Activated CD8-positive, alpha-beta memory T cell treated with anti-CD3 and anti-CD28 coated beads, Interleukin-2, amount 50 U/mL, for 1 hour (primary cell): ENCODE data around the gene LZTR1.
"Not testable (repeated sequence)": the region's sequence is repeated elsewhere in the genome, so short reads cannot be mapped to it uniquely, and the experiment has no call there.

Experiments
- DNase-seq: peaks from one replicate; pipeline ENCODE4 v3.0.0-alpha.2; 2020; ENCODE audit errors: extremely low read depth

LZTR1 gene

DNA sequence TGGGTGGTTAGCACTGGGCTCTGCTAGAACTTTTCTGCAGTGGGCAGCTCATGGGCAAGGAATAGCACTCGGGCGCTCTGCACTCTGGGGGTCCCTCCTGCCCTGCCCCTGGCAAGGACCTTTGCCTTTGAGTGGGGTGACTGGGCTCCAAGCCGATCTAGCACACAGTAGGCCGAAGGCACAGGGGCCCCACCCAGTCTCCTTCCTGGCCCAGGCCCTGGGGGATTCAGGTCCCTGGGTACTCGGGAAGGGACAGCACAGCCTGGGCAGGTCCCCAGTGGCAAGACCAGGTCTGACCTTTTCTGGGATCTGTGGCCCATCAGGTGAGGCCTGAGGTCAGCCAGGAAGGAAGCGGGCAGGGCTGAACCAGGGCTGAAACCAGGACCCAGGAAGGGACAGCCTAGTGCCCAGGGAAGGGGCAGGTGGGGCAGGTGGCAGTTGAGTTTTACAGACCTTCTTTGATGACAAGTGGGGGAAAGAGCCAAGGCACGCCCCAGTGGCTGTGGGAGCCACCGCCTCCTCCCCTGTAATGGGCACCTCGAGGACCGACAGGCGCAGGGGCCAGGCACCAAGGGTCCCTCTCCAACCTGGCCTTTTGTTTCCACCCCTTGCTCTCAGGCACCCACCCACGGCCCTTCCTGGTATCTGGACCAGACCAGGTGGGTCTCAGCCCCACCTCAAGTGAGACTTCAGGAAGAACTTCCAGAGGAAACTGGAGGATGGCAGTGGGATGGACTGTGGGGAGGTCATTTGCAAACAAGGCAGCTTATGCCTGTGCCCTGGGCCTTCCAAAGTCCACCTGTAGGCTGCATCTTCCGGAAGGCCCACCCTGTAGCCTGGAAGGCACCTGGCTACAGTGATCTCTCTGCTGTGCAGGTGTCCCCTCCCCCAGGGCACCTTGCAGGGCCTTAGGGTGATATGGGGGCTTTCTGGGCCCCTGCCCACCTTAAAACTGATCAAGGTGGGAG is 15.9 kb upstream of the LZTR1 start:
- no peak for DNase-seq

DNA sequence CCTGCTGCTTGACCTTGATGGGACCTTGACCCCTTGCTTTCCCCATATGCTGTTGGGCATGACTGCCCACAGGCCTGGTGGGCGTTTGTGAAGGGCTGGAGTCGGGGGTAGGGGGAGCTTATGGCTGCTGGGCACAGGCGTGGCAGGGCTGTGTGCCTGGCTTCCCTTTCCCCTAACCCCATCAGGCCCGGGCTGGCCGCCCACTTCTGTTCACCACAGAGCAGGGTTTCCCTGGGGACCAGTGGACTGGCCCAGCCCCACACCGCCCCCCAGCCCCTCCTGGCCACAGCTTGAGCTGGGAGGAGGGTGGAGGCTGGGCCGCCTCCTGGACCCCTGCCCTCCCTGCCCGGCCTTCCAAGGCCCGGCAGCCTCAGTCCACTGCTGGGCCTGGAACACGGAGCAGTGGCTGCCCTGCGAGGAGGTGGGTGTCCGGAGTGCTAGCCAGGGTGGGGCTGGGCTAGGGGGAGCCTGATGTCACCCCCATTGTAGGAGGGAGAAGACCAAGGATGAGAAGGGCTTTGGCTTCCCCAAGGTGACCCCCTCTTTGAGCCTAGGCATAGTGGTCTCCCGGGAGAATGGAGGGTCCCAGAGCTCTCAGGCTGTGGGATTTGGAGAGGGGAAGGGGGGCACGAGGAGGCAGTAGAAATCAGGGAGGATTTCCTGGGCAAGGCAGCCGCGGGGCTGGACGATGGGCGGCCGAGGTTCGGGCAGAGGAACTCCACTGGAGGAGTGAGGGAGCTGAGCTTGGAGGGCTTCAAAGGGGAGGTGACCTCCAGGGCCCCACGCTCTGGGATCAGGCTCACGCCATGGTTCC is 15.0 kb upstream of the LZTR1 start, which contains the start of gene AIFM3:
Gene AIFM3, plus strand, starts transcription at position 373 of the 814 bp plus-strand sequence. CDS start 690 bp downstream, outside the sequence.
- no peak for DNase-seq

DNA sequence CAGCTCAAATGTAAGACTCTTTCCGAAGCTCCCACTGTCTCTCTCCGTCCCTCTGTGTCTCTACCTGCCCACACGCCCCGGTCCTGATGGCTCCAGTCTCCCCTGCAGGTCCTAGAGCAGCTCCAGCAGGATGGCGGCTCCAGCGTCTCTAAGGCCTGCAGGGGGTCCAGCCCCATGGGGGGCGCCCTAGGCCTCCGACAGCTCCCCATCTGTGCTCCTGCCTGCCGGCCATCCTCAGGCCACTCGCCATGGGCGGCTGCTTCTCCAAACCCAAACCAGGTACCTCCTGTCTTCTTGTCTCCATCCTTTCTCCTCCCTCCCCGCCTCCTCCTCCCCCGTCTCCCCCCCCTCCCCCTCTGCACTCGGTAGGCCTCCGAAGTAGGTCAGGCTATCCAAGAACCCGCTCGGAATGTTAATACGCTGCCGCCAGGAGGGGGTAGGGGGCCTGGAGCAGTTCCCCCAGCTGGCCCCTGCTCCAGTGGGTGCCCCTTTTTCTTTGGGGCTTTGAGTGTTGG is 14.3 kb upstream of the LZTR1 start:
- DNase-seq, result no peak

DNA sequence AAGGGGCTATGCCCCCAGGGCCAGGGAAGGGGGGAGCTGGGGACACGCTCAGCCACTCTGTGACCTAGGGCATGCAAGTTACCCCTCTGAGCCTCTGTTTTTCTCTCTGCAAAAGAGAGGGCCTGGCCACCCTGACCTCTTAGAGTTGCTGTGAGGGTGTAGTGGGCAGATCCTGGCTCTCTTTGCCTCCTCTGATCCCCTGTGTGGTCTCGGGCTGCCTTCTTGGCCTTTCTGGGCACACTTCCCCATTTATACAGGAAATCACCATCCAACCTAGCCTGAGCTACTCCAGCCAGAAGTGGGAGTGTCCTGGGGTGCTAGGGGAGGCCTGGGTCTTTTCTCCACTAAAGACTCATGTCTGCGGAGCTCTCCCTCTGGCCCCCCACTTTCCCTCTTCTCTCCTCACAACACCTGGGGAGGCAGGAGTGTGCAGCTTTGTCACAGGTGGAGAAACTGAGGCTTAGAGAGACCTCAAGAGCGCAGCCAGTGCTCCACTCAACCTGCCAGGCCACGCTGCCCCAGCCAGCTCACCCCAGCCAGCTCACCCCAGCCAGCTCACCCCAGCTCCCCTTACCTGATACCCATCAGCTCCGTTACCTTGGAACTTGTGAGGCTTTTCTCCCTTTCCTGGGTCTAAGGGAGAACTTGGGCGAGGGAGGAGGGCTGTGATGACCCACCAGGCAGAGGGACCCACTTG is 13.7 kb upstream of the LZTR1 start:
- no peak for DNase-seq

DNA sequence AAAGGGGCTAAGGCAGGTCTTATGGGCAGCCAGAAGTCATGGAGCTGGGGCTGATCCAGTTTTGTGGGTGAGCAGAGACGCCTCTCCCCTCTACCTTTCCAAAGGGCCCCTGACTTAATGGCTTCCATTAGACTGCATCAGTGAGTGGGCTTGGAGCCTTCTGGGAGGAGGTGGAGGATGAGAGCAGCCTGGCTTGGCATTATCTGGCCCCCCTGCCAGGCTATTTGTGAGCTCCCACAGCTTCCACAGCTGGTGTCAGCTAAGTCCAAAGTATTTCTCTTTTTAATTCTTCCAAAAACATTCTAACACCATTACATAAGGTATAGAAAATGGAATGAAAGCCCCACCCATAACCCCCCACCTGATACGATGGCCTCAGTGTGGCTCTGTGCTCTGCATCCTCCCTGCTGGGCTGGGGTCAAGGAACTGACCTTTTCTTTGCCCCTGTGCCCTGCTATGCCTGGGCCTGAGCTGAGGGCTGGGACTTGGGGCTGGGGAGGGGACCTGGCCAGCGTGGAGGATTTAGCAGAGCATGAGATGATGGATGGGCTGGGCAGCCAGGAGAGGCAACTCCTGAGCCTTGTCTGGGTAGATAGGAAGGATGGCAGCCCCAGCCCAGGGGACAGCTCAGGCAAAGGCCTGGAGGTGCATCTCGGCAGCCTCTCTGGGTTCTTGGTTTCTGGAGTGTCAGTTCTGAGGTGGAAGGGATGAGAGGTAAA is 11.0 kb upstream of the LZTR1 start:
- no peak for DNase-seq

DNA sequence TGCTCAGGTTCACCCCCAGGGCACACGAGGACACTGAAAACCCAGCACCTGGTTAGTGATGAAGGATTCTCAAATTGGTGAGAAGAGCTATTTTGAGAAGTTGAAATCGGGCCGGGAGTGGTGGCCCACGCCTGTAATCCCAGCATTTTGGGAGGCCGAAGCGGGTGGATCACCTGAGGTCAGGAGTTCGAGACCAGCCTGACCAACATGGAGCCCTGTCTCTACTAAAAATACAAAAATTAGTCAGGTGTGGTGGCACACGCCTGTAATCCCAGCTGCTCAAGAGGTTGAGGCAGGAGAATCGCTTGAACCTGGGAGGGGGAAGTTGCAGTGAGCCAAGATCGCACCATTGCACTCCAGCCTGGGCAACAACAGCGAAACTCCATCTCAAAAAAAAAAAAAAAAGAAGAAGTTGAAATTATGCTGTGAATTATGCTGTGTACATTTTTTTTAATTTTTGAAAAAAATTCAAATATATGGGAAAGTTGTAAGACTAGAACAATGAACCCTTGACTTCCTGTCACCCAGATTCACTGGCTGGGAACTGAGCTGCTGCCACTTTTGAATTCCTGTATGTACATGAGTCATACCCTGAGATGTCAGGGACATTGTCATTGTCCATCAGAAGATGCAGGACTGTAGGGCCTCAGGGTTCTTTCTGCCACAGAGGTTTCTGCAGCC is 9.9 kb upstream of the LZTR1 start:
- DNase-seq, result not testable (repeated sequence)

DNA sequence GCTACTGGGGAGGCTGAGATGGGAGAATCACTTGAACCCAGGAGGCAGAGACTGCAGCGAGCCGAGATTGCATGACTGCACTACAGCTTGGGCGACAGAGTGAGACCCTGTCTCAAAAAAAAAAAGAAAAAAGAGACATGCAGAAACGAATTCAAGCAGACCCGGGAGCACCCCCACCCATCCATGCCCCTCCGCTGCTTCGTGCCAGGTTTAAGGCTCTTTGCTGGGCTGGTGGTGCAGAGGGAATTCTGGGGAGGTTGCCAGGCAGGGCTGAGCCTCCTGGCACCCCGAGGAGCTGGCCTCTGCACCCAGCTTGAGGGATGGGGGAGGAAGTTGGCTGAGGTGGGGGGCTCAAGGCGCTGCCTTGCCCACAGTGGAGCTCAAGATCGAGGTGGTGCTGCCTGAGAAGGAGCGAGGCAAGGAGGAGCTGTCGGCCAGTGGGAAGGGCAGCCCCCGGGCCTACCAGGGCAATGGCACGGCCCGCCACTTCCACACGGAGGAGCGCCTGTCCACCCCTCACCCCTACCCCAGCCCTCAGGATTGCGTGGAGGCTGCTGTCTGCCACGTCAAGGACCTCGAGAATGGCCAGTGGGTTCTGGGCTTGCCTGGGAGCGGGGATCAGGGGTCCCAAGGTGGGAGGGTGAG is 9.0 kb upstream of the LZTR1 start:
- no peak for DNase-seq

DNA sequence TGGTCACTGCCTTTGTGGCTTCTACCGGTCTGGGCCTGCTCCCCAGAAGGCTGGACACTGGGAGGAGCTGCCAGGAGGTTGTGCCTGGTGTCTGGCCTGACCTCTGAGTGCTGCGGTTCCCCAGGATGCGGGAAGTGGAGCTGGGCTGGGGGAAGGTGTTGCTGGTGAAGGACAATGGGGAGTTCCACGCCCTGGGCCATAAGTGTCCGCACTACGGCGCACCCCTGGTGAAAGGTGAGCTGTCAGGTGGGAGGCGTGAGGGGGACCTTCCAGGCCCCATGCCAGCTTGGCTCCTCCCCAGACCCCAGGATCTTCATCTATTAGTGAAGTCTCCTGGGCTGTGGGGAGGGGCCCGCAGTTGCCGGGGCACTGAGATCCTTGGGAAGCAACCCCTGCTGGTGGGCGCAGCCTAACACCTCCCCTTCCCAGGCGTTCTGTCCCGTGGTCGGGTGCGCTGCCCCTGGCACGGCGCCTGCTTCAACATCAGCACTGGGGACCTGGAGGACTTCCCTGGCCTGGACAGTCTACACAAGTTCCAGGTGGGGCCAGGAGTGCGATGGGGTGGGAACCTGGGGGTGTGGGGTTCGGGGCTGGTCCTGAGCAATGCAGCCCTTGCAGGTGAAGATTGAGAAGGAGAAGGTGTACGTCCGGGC is 8.3 kb upstream of the LZTR1 start:
- DNase-seq, result no peak

DNA sequence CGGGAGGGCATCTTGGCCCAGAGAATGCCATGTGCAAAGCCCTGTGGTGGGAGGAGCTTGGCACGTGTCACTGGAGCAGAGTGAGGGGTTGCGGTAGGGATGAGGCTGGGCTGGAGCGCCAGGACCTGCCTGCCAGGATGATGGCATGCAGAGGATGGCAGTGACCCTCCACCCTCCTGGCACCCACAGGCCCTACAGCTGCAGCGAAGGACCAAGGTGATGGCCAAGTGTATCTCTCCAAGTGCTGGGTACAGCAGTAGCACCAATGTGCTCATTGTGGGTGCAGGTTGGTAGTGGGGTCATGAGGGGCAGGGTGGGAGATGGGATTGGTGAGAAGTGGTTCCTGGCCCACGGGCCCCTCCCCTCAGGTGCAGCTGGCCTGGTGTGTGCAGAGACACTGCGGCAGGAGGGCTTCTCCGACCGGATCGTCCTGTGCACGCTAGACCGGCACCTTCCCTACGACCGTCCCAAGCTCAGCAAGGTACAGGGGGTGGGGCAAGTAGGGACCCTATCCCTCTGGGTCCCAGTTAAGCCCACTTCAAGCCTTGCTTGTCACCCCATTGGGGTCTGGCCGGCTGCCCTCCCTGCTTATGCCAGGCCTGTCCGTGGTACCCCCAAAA is 7.7 kb upstream of the LZTR1 start:
- no peak for DNase-seq

DNA sequence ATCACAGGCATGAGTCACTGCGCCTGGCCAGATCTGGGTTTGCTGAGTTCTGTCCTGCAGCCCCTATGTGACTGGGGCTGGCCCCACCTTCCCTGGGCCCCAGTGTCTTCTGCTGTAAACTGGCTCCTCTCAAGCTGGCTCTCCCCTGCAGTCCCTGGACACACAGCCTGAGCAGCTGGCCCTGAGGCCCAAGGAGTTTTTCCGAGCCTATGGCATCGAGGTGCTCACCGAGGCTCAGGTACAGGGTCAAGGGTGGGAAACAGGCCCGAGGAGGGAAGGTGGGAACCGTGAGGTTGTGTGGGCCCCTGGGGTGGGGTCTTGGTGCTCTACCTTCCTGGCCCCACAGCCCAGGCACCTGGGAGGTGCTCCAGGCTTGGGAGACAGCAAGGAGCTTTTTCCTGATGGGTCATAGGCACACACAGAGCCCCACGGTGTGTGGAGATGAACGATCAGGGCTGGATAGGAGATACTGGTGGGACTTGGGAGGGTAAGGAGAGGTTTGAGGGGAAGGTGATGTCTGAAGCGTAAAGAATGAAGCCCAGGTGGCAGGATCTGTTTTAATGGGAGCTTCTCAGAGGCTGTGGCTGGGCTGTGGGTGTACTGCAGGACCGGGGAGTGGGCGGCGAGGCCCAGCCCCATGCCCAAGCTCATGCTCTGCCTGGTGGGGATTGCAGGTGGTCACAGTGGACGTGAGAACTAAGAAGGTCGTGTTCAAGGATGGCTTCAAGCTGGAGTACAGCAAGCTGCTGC is 6.4 kb upstream of the LZTR1 start:
- DNase-seq, result no peak

DNA sequence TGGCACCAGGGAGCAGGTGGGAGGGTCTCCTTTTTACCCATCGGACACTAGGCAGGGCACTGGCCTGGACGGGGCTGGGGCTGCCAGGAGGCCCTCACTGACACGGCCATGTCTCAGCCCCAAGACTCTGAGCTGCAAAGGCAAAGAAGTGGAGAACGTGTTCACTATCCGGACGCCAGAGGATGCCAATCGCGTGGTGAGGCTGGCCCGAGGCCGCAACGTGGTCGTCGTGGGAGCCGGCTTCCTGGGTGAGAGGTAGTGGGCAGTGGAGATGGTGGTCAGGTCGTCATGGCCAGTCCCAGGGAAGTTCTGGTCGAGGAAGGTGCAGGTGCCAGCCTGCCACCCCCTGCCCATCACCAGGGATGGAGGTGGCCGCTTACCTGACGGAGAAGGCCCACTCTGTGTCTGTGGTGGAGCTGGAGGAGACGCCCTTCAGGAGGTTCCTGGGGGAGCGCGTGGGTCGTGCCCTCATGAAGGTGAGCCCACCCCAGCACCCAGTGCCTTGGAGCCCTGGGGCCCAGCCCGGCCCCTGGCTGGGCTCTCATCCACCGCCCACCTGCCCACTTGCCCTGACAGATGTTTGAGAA is 5.7 kb upstream of the LZTR1 start:
- no peak for DNase-seq

DNA sequence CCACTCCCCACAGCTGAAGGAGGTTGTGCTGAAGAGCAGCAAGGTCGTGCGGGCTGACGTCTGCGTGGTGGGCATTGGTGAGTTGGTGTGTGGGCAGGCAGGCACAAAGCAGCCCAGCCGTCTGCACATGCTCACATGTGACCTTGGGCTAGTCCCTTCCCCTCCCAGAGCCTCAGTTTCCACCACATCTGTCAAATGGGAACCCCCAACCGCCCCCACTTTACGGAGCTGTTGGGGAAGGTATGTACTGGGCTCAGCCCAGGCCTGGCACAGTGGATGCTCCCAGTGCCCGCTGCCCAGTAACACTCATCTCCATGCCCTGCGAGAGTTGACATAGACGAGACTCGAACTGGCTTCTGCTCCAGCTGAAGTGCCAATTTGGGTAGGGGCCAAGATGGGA is 5.1 kb upstream of the LZTR1 start:
- no peak for DNase-seq

DNA sequence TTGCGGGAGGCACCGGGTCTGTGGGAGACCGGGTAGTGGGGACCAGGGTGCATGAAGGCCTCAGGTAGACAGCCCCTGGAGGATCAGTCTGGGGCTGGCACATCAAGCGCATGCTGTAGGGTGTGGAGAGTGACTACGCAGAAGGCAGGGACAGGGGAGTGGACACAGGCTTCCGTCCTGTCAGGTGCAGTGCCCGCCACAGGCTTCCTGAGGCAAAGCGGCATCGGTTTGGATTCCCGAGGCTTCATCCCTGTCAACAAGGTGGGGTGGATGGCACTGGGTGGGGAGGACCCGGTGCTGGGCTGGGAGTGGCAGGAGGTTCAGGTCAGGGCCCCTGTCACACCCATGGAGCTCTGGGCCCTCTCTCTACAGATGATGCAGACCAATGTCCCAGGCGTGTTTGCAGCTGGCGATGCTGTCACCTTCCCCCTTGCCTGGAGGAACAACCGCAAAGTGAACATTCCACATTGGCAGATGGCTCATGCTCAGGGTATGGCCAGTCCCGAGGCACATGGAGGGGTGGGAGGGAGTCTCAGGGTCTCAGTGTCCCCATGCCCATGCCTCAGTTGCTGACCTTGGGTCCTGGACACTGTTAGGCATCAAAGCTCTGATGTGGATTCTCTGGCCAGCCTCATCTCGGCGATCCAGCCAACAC is 4.5 kb upstream of the LZTR1 start:
- no peak for DNase-seq

DNA sequence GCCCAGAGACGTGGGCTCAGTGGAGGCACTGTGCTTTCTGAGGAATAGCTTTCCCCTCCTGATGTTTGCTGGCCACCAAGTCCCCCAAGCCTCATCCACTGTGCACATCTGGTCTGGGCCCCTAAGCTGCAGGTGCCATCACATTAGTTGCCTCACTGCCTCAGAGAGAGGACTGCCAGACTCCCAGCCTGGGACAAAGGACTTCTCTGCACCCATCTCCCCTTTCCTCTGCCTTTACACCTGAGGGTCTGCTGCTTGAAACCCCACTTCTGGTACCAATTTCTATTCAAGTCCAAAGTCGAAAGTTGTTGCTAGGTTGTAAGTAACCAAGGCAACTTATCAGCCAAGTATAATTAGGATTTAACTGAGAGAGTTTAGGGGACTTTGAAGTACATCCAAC is 3.7 kb upstream of the LZTR1 start:
- no peak for DNase-seq

DNA sequence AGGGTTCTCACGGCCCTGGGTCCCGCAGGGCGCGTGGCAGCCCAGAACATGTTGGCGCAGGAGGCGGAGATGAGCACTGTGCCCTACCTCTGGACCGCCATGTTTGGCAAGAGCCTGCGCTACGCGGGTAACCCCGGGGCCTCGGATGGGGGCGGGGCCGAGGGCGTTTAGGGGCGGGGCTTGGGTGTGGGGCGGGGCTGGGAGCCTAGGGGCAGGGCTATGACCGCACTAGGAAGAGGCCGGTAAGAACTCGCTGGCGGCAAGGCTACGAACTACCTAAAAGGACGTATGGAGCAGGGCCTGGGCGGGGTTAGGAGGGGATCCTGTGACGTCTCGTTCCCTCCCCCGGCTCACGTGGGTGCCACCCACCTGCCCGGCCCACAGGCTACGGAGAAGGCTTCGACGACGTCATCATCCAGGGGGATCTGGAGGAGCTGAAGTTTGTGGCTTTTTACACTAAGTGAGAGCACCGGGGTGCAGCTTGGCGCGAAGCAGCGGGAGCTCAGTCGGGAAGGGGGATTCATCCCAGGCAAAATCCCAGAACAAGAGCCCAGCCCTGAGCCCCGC is 2.8 kb upstream of the LZTR1 start:
- peak; percentile 21 for DNase-seq

DNA sequence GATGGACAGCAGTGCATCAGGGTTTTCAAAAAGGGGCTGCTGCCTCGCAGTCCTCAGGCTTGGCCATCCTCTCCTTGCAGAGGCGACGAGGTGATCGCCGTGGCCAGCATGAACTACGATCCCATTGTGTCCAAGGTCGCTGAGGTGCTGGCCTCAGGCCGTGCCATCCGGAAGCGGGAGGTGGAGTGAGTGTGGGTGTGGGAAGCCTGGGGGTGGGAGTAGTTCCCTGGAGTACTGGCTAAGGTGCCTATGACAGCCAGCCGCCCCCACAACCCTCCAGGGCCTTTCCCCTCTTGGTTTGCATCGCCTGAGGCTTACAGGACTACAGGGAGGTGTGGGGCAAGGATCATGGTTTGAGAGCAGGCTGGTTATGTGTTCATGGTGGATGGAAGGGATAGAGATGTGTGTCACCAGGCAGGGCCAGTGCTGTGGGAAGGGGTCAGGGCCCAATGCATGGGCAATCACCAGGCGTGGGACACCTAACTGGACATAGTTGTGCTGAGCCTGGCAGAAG is 2.1 kb upstream of the LZTR1 start:
- no peak for DNase-seq

DNA sequence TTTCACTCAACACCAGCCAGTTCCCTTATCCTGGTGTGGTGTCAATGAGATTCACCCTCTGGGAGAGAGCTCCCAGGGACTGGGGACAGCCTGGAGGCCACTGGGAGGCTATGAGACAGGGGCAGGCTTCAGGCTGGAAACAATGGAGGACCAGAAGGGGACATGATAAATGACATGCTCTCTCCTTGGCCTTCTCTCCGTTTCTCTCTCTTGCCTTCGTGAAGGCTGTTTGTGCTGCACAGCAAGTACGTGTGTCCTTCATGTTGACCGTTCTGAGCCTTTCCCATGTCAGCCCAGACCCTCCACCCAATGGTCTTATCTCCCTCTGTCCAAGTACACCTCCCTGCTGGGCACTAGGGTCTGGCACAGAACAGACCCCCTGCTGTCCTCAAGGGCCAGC is 1.6 kb upstream of the LZTR1 start:
- DNase-seq, result no peak
